Activated CD4-positive, alpha-beta T cell treated with anti-CD3 and anti-CD28 coated beads for 48 hours (primary cell): ENCODE measurements around the gene CORIN.
"Not testable (repeated sequence)": the region's sequence is repeated elsewhere in the genome, so short reads cannot be mapped to it uniquely, and the experiment has no call there.

Source experiments
- DNase-seq: peaks from one replicate; pipeline ENCODE4 v3.0.0-alpha.2; 2020

CORIN gene

GRCh38 chr4:47831026-47831679, 6.7 kb downstream of the CORIN start:
- DNase-seq: no peak

GRCh38 chr4:47830265-47831025, 7.4 kb downstream of the CORIN start:
- DNase-seq: no peak

- DNase-seq: no peak
These were observed 8.4 kb downstream of the CORIN start for GRCh38 chr4:47829438-47829837.

GRCh38 chr4:47827343-47828047, 10.4 kb downstream of the CORIN start:
- DNase-seq: no peak

GRCh38 chr4:47824840-47825239, 13.0 kb downstream of the CORIN start:
- no peak for DNase-seq

GRCh38 chr4:47819178-47819577, 18.7 kb downstream of the CORIN start:
- DNase-seq: no peak

GRCh38 chr4:47817275-47817674, 20.6 kb downstream of the CORIN start:
- DNase-seq: no peak

- DNase-seq: no peak
These were observed 21.1 kb downstream of the CORIN start for GRCh38 chr4:47816748-47817147.

GRCh38 chr4:47814618-47815295, 23.1 kb downstream of the CORIN start:
- no peak for DNase-seq

- no peak for DNase-seq
These were observed 28.1 kb downstream of the CORIN start for GRCh38 chr4:47809654-47810203.

- no peak for DNase-seq
These were observed 33.3 kb downstream of the CORIN start for GRCh38 chr4:47804598-47804997.

GRCh38 chr4:47801481-47802002, 36.3 kb downstream of the CORIN start:
- no peak for DNase-seq

GRCh38 chr4:47798165-47798564, 39.7 kb downstream of the CORIN start:
- DNase-seq: no peak

- no peak for DNase-seq
These were observed 45.9 kb downstream of the CORIN start for GRCh38 chr4:47791965-47792364.

GRCh38 chr4:47790105-47790504, 47.8 kb downstream of the CORIN start:
- DNase-seq: no peak

- no peak for DNase-seq
These were observed 49.7 kb downstream of the CORIN start for GRCh38 chr4:47788126-47788525.

- no peak for DNase-seq
These were observed 50.9 kb downstream of the CORIN start for GRCh38 chr4:47786958-47787370.

- DNase-seq: no peak
These were observed 52.7 kb downstream of the CORIN start for GRCh38 chr4:47785153-47785552.

- DNase-seq: no peak
These were observed 53.6 kb downstream of the CORIN start for GRCh38 chr4:47784222-47784621.

- DNase-seq: no peak
These were observed 61.5 kb downstream of the CORIN start for GRCh38 chr4:47776353-47776752.

- DNase-seq: no peak
These were observed 63.8 kb downstream of the CORIN start for GRCh38 chr4:47774079-47774478.

- no peak for DNase-seq
These were observed 66.8 kb downstream of the CORIN start for GRCh38 chr4:47771020-47771419.

GRCh38 chr4:47767956-47768355, 69.9 kb downstream of the CORIN start:
- not testable (repeated sequence) for DNase-seq
